GM08714 (cell line): ENCODE data around the gene MTURN.
"Not testable (repeated sequence)": the region's sequence is repeated elsewhere in the genome, so short reads cannot be mapped to it uniquely, and the experiment has no call there.

Source experiments
- H3K4me3 ChIP-seq: fragments of 200-500 bp; sonication (Bioruptor generic); 2 replicates; pipeline ENCODE4 v1.5.1; 2014; ENCODE audit warnings: mild to moderate bottlenecking, low read length, inconsistent platforms
- ZNF274 ChIP-seq: IDR thresholded peaks from 2 replicates; pipeline ENCODE4 v1.6.1; 2012; ENCODE audit warnings: mild to moderate bottlenecking, low read depth, low read length

The MTURN gene

GRCh38 chr7:30176463-30177109 lies 41.8 kb downstream of the MTURN start:
- TF ChIP-seq ZNF274, result no peak
- no peak overlapping the region for H3K4me3 ChIP-seq

- no peak overlapping the region for H3K4me3 ChIP-seq
- no peak for TF ChIP-seq ZNF274
Observed at GRCh38 chr7:30177186-30177585, 42.4 kb downstream of the MTURN start.

- no peak for TF ChIP-seq ZNF274
- H3K4me3 ChIP-seq, result no peak overlapping the region
Observed at GRCh38 chr7:30177965-30178364, 43.2 kb downstream of the MTURN start.

GRCh38 chr7:30178748-30179436 lies 44.1 kb downstream of the MTURN start:
- peak overlapping the region; percentile 21; the same call in 1 of the 2 replicates for H3K4me3 ChIP-seq
- no peak for TF ChIP-seq ZNF274

- no peak for TF ChIP-seq ZNF274
- H3K4me3 ChIP-seq, result no peak overlapping the region
Observed at GRCh38 chr7:30180718-30181117, 45.9 kb downstream of the MTURN start.

GRCh38 chr7:30181211-30181610 lies 46.4 kb downstream of the MTURN start:
- no peak for TF ChIP-seq ZNF274
- no peak overlapping the region for H3K4me3 ChIP-seq

GRCh38 chr7:30181736-30182522 lies 47.1 kb downstream of the MTURN start:
- no peak for TF ChIP-seq ZNF274
- H3K4me3 ChIP-seq, result no peak overlapping the region

- H3K4me3 ChIP-seq, result no peak overlapping the region
- no peak for TF ChIP-seq ZNF274
Observed at GRCh38 chr7:30182814-30183213, 48.0 kb downstream of the MTURN start.

GRCh38 chr7:30183749-30184369 lies 49.1 kb downstream of the MTURN start:
- no peak overlapping the region for H3K4me3 ChIP-seq
- no peak for TF ChIP-seq ZNF274

GRCh38 chr7:30184791-30185487 lies 50.2 kb downstream of the MTURN start:
- H3K4me3 ChIP-seq, result no peak overlapping the region
- TF ChIP-seq ZNF274, result no peak

- H3K4me3 ChIP-seq, result no peak overlapping the region
- TF ChIP-seq ZNF274, result no peak
Observed at GRCh38 chr7:30185496-30185895, 50.7 kb downstream of the MTURN start.

GRCh38 chr7:30186725-30187124 lies 51.9 kb downstream of the MTURN start:
- no peak overlapping the region for H3K4me3 ChIP-seq
- TF ChIP-seq ZNF274, result no peak

GRCh38 chr7:30187513-30187912 lies 52.7 kb downstream of the MTURN start:
- no peak for TF ChIP-seq ZNF274
- H3K4me3 ChIP-seq, result no peak overlapping the region

- H3K4me3 ChIP-seq, result not testable (repeated sequence)
Observed at GRCh38 chr7:30188381-30188780, 53.6 kb downstream of the MTURN start.
